Mammary epithelial cell (primary cell): ENCODE measurements around the gene GPC6.

ENCODE experiments used
- EZH2 ChIP-seq: IDR thresholded peaks from 2 replicates; pipeline ENCODE4 v1.6.1; 2012; ENCODE audit warnings: low read length, inconsistent platforms, borderline replicate concordance
- TF ChIP-seq, protein P1 (sequence below), 2 donors: IDR thresholded peaks in 1 of 2; conservative IDR thresholded peaks in 1 of 2; 2 replicates each; pipeline ENCODE4 v1.5.1; 2011 to 2012; ENCODE audit warnings: inconsistent platforms in 2 of 2, low read length in 2 of 2, mild to moderate bottlenecking in 2 of 2, control low read depth in 1 of 2, low read depth in 1 of 2; ENCODE audit not compliant: insufficient read depth in 1 of 2; ENCODE audit errors: extremely low read depth in 1 of 2

DNA sequence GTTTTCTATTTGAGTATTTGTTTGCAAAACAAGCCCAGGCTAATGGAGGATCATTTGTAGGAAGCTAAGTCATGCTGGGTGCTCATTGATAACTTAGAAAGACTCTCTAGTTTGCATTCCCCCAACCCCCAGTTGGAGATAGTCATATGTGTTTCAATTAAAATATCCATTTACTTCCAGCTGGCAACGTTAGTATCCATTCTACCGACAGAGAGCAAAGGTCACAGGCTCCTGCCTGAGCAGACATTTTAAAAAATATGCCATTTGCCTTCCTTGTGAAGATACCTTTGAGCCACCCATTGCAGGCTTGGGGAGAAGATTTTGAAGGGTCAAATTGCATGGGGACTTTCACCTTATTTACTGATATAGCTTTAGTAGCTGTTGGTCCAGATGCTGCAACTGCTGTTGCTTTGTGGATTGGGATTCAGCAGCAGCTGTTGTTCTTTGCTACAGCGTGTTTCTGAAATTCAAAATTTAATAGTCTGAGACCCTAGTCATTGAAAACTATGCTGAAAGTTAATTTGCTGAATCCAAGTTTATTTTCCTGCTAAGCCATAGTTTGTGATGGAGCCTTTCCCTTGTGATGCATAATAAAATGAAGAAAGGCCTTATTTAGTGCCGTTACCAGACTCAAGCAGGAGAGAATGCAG lies 335.1 kb downstream of the GPC6 start:
- TF ChIP-seq, protein P1, sequence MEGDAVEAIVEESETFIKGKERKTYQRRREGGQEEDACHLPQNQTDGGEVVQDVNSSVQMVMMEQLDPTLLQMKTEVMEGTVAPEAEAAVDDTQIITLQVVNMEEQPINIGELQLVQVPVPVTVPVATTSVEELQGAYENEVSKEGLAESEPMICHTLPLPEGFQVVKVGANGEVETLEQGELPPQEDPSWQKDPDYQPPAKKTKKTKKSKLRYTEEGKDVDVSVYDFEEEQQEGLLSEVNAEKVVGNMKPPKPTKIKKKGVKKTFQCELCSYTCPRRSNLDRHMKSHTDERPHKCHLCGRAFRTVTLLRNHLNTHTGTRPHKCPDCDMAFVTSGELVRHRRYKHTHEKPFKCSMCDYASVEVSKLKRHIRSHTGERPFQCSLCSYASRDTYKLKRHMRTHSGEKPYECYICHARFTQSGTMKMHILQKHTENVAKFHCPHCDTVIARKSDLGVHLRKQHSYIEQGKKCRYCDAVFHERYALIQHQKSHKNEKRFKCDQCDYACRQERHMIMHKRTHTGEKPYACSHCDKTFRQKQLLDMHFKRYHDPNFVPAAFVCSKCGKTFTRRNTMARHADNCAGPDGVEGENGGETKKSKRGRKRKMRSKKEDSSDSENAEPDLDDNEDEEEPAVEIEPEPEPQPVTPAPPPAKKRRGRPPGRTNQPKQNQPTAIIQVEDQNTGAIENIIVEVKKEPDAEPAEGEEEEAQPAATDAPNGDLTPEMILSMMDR (conservative IDR thresholded peaks at IDR 0.05 in 1 of 2, IDR thresholded peaks at IDR 0.05 in 1 of 2; ENCODE audit: extremely low read depth in 1 of 2, insufficient read depth in 1 of 2, low read depth in 1 of 2, low read length in 2 of 2) = no peak
- no peak for TF ChIP-seq EZH2
